IMR-90 (cell line): ENCODE results near the gene BTF3. TPM values are rescaled to one million over a fixed set of nuclear protein-coding genes. Genes with fewer than 3 reads are reported as not detected.

Experiments
- ATAC-seq: fragments of 200-7000 bp; cut with Tn5 transposase; 2 replicates; pipeline ENCODE4 v1.9.1; 2020; ENCODE audit warnings: low read depth, mild to moderate bottlenecking, moderate library complexity
- BruUV-seq: library from RNA; stranded (reverse); fragments of 400-500 nt; replicated peaks from 2 replicates; lab custom pipeline; 2021; lab: Mats Ljungman, UMichigan
- CTCF ChIA-PET: fragments of 300-600 bp; formaldehyde crosslinking; extraction: SDS; loops from one replicate; lab custom pipeline; 2021; ENCODE audit warnings: antibody characterized with exemption; lab: Yijun Ruan, JAX
- POLR2A ChIA-PET: fragments of 300-600 bp; sonication (Branson Sonifier 250); formaldehyde crosslinking; loops from one replicate; lab custom pipeline; 2022; ENCODE audit warnings: antibody characterized with exemption; ENCODE audit not compliant: unreplicated experiment; lab: Charles Lee
- DNase-seq: peaks from one replicate; pipeline ENCODE4 v3.0.0; 2013
- H2AFZ ChIP-seq: replicated peaks from 2 replicates; pipeline ENCODE3; 2013; ENCODE audit warnings: low read length, mild to moderate bottlenecking; ENCODE audit not compliant: poor library complexity
- H2AK5ac ChIP-seq: 2 replicates; pipeline ENCODE4 v1.6.1; 2013; ENCODE audit warnings: low read depth, low read length, inconsistent platforms
- H2AK9ac ChIP-seq: replicated peaks from 2 replicates; pipeline ENCODE3; 2013; ENCODE audit warnings: mild to moderate bottlenecking, low read depth, low read length, moderate library complexity; ENCODE audit not compliant: poor library complexity
- H2BK120ac ChIP-seq: 2 replicates; pipeline ENCODE4 v1.6.1; 2013; ENCODE audit warnings: low read depth, low read length, inconsistent platforms
- H2BK15ac ChIP-seq: 3 replicates; pipeline ENCODE4 v1.6.1; 2013; ENCODE audit warnings: low read depth, low read length, inconsistent platforms
- H2BK20ac ChIP-seq: 2 replicates; pipeline ENCODE4 v1.6.1; 2013; ENCODE audit warnings: low read depth, mild to moderate bottlenecking, inconsistent platforms, low read length, moderate library complexity
- H2BK5ac ChIP-seq: 2 replicates; pipeline ENCODE4 v1.6.1; 2013; ENCODE audit warnings: mild to moderate bottlenecking, low read depth, low read length, inconsistent platforms; ENCODE audit not compliant: poor library complexity, severe bottlenecking
- H3K14ac ChIP-seq: replicated peaks from 2 replicates; pipeline ENCODE4 v1.6.1; 2013; ENCODE audit warnings: low read depth, low read length, inconsistent platforms
- H3K18ac ChIP-seq: 2 replicates; pipeline ENCODE4 v1.6.1; 2013; ENCODE audit warnings: low read depth, low read length, control low read depth
- H3K23ac ChIP-seq: 2 replicates; pipeline ENCODE4 v1.6.1; 2013; ENCODE audit warnings: low read depth, low read length, inconsistent platforms
- H3K27ac ChIP-seq: 2 replicates; pipeline ENCODE4 v1.5.1; 2013; ENCODE audit warnings: mild to moderate bottlenecking, control low read depth, low read length; ENCODE audit not compliant: insufficient read depth
- H3K27me3 ChIP-seq: 2 replicates; pipeline ENCODE4 v1.6.1; 2013; ENCODE audit warnings: low read length; ENCODE audit not compliant: control insufficient read depth, insufficient read depth
- H3K36me3 ChIP-seq: 2 replicates; pipeline ENCODE4 v1.6.1; 2013; ENCODE audit warnings: low read length, mixed read lengths; ENCODE audit not compliant: control insufficient read depth, insufficient read depth
- H3K4ac ChIP-seq: 2 replicates; pipeline ENCODE4 v1.6.1; 2013; ENCODE audit warnings: low read depth, low read length, inconsistent platforms
- H3K4me1 ChIP-seq: 2 replicates; pipeline ENCODE4 v1.6.1; 2013; ENCODE audit warnings: low read length, mixed read lengths; ENCODE audit not compliant: control insufficient read depth, insufficient read depth
- H3K4me2 ChIP-seq: 2 replicates; pipeline ENCODE4 v1.6.1; 2013; ENCODE audit warnings: low read depth, mild to moderate bottlenecking, control low read depth, low read length, moderate library complexity
- H3K4me3 ChIP-seq: 2 replicates; pipeline ENCODE4 v1.5.1; 2013; ENCODE audit warnings: low read depth, mild to moderate bottlenecking, control low read depth, low read length, moderate library complexity; ENCODE audit not compliant: insufficient read depth
- H3K56ac ChIP-seq: 2 replicates; pipeline ENCODE4 v1.6.1; 2013; ENCODE audit warnings: low read length, inconsistent platforms; ENCODE audit not compliant: insufficient read depth; ENCODE audit errors: extremely low read depth
- H3K79me1 ChIP-seq, 2 experiments: 2 replicates each; pipeline ENCODE4 v1.6.1; 2013; ENCODE audit warnings: low read length in 2 of 2, inconsistent platforms in 1 of 2, low read depth in 1 of 2
- H3K9ac ChIP-seq: 2 replicates; pipeline ENCODE4 v1.6.1; 2013; ENCODE audit warnings: low read depth, low read length, control low read depth
- H3K9me1 ChIP-seq: 2 replicates; pipeline ENCODE4 v1.6.1; 2013; ENCODE audit warnings: low read length, inconsistent platforms; ENCODE audit not compliant: insufficient read depth
- H3K9me3 ChIP-seq: 2 replicates; pipeline ENCODE4 v1.6.1; 2013; ENCODE audit warnings: low read length; ENCODE audit not compliant: control insufficient read depth, insufficient read depth
- H4K20me1 ChIP-seq: 2 replicates; pipeline ENCODE4 v1.6.1; 2013; ENCODE audit warnings: low read length, inconsistent platforms; ENCODE audit not compliant: insufficient read depth
- H4K5ac ChIP-seq: 2 replicates; pipeline ENCODE4 v1.6.1; 2013; ENCODE audit warnings: mild to moderate bottlenecking, low read depth, low read length, control low read depth
- H4K8ac ChIP-seq, 2 experiments: 2 replicates each; pipeline ENCODE4 v1.6.1; 2013; ENCODE audit warnings: low read depth in 2 of 2, low read length in 2 of 2, control low read depth in 1 of 2, inconsistent platforms in 1 of 2
- H4K91ac ChIP-seq: 2 replicates; pipeline ENCODE4 v1.6.1; 2013; ENCODE audit warnings: low read depth, low read length, inconsistent platforms; ENCODE audit not compliant: insufficient read depth
- BHLHE40 ChIP-seq: fragments of 150-350 bp; IDR thresholded peaks from 2 replicates; pipeline ENCODE4 v1.6.1; 2016; ENCODE audit warnings: mild to moderate bottlenecking, low read depth, low read length
- CEBPB ChIP-seq: IDR thresholded peaks from 2 replicates; pipeline ENCODE4 v1.6.1; 2012; ENCODE audit warnings: low read depth, low read length, improper control_type of control experiment
- CHD1 ChIP-seq: IDR thresholded peaks from 2 replicates; pipeline ENCODE4 v1.6.1; 2012; ENCODE audit warnings: low read depth, low read length, improper control_type of control experiment
- FOS ChIP-seq: fragments of 150-350 bp; IDR thresholded peaks from 2 replicates; pipeline ENCODE4 v1.6.1; 2016; ENCODE audit warnings: low read depth, low read length
- MAFK ChIP-seq: IDR thresholded peaks from 2 replicates; pipeline ENCODE4 v1.6.1; 2012; ENCODE audit warnings: low read depth, low read length, improper control_type of control experiment
- MAZ ChIP-seq: IDR thresholded peaks from 2 replicates; pipeline ENCODE4 v1.6.1; 2012; ENCODE audit warnings: low read depth, mild to moderate bottlenecking, low read length, improper control_type of control experiment, moderate library complexity, borderline replicate concordance
- MXI1 ChIP-seq: IDR thresholded peaks from 2 replicates; pipeline ENCODE4 v1.6.1; 2012; ENCODE audit warnings: low read depth, mild to moderate bottlenecking, low read length, moderate library complexity, borderline replicate concordance
- NFE2L2 ChIP-seq: fragments of 150-350 bp; IDR thresholded peaks from 2 replicates; pipeline ENCODE4 v1.6.1; 2016; ENCODE audit warnings: low read depth, mild to moderate bottlenecking, low read length
- POLR2A ChIP-seq: IDR thresholded peaks from 2 replicates; pipeline ENCODE4 v1.6.1; 2012; ENCODE audit warnings: mild to moderate bottlenecking, low read depth, low read length
- RAD21 ChIP-seq: IDR thresholded peaks from 2 replicates; pipeline ENCODE4 v1.6.1; 2012; ENCODE audit warnings: low read length, improper control_type of control experiment
- RCOR1 ChIP-seq: IDR thresholded peaks from 2 replicates; pipeline ENCODE4 v1.6.1; 2012; ENCODE audit warnings: mild to moderate bottlenecking, low read length, improper control_type of control experiment; ENCODE audit not compliant: insufficient replicate concordance
- RFX5 ChIP-seq: IDR thresholded peaks from 2 replicates; pipeline ENCODE4 v1.8.0; 2012; ENCODE audit warnings: low read depth, mild to moderate bottlenecking, low read length, moderate library complexity
- SMC3 ChIP-seq: fragments of 150-350 bp; IDR thresholded peaks from 2 replicates; pipeline ENCODE4 v1.6.1; 2016; ENCODE audit warnings: low read depth, mild to moderate bottlenecking, antibody characterized with exemption, low read length, moderate library complexity
- WGBS, 2 experiments: methylation state at CpG; one replicate each; pipeline versions ENCODE4 v1.1.5 to v1.1.7; 2013; ENCODE audit warnings: missing lambda C conversion rate in 2 of 2; ENCODE audit not compliant: insufficient read length in 1 of 2; ENCODE audit errors: extremely low coverage in 2 of 2; 5-methylcytosine and 5-hydroxymethylcytosine counted together
- dilution Hi-C: fragments of 300-500 bp; cut with HindIII; formaldehyde crosslinking; loops from one replicate; pipeline ENCODE4 v1.14.3; 2018; ENCODE audit warnings: low sequenced_read_pairs; ENCODE audit not compliant: unreplicated experiment
- in situ Hi-C: fragments of 300-500 bp; cut with MboI; formaldehyde crosslinking; loops from 3 replicates; pipeline ENCODE4 v1.14.3; 2019; ENCODE audit warnings: low sequenced_read_pairs, inconsistent platforms, mixed read lengths
- intact Hi-C: fragments of 100-400 bp; cut with micrococcal nuclease; formaldehyde crosslinking; loops from 2 replicates; pipeline ENCODE4 v1.10.0; 2022
- polyA plus RNA-seq, 3 experiments: library from polyadenylated mRNA; depleted of rRNA; stranded (reverse); fragments of >200 nt; gene quantifications; 2 replicates each; pipeline ENCODE4 v1.2.3, GENCODE V29; 2012; ENCODE audit warnings: low replicate concordance in 1 of 3
- total RNA-seq: library from RNA; depleted of rRNA; stranded (reverse); fragments of >200 nt; gene quantifications from 2 replicates; pipeline ENCODE4 v1.2.3, GENCODE V29; 2012
- TF ChIP-seq, protein P1 (sequence below): conservative IDR thresholded peaks from 2 replicates; pipeline ENCODE4 v1.5.1; 2012; ENCODE audit warnings: mild to moderate bottlenecking, low read depth, low read length, improper control_type of control experiment
- TF ChIP-seq, protein P2 (sequence below): fragments of 150-350 bp; IDR thresholded peaks from 2 replicates; pipeline ENCODE4 v1.6.1; 2016; ENCODE audit warnings: low read depth, mild to moderate bottlenecking, low read length, moderate library complexity, borderline replicate concordance
- TF ChIP-seq, protein P3 (sequence below): fragments of 150-350 bp; IDR thresholded peaks from 2 replicates; pipeline ENCODE4 v1.6.1; 2017; ENCODE audit warnings: mild to moderate bottlenecking, antibody characterized with exemption, low read length, low read depth

The BTF3 gene
- total and polyA plus RNA-seq, 2 of the 4 experiments (the other 2 are of a cell fraction) = 225 to 443 TPM

DNA sequence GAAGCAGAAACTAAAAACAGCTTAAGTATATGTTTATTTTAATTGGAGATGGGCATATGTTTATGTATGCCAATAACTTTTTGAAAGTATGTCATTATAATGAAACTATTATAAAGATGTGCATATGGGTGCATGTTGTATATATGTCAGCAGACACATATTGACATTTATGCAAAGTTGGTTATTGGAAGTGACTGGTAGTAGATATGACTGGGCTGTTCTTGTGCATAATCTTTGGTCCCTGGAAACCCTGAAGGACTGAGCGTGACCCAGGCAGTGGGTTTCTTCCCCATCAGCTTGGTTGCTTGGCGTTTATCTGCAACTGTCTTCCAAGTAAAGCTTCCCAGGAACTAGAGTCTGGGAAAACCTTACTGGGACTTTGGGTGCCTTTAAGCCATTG lies 41.5 kb downstream of the BTF3 start:
- Histone ChIP-seq H2AK9ac (no peak overlapping the region), H2BK5ac (no peak overlapping the region), H3K9me1 (peaks cover 18% of the 10 kb centered on the region), H4K20me1 (no peaks in the 10 kb centered on the region), H3K4ac (peak overlapping the region; percentile 34), H2AFZ (no peak overlapping the region), H3K23ac (no peak overlapping the region), H2AK5ac (no peak overlapping the region), H3K56ac (no peak overlapping the region), H2BK120ac (peak overlapping the region; percentile 28), H2BK15ac (no peak overlapping the region; the same call in 2 of the 3 replicates), H3K36me3 (no peaks in the 10 kb centered on the region), H4K8ac (no peak overlapping the region), H3K4me2 (no peak overlapping the region), H3K18ac (no peak overlapping the region), H3K4me3 (no peak overlapping the region), H3K27ac (no peak overlapping the region), H2BK20ac (peak overlapping the region; percentile 53; the same call in 1 of the 2 replicates), H3K27me3 (no peaks in the 10 kb centered on the region), H4K5ac (no peak overlapping the region), H3K9me3 (no peaks in the 10 kb centered on the region), H3K79me1 (no peaks in the 10 kb centered on the region), H4K91ac (0 out of 2 replicates have a peak overlapping the region, but pooled peaks have one; percentile 8), H3K14ac (no peak overlapping the region), H3K4me1 (peaks cover 14% of the 10 kb centered on the region), H3K9ac (no peak overlapping the region)
- no peak for DNase-seq
- TF ChIP-seq, protein P1, sequence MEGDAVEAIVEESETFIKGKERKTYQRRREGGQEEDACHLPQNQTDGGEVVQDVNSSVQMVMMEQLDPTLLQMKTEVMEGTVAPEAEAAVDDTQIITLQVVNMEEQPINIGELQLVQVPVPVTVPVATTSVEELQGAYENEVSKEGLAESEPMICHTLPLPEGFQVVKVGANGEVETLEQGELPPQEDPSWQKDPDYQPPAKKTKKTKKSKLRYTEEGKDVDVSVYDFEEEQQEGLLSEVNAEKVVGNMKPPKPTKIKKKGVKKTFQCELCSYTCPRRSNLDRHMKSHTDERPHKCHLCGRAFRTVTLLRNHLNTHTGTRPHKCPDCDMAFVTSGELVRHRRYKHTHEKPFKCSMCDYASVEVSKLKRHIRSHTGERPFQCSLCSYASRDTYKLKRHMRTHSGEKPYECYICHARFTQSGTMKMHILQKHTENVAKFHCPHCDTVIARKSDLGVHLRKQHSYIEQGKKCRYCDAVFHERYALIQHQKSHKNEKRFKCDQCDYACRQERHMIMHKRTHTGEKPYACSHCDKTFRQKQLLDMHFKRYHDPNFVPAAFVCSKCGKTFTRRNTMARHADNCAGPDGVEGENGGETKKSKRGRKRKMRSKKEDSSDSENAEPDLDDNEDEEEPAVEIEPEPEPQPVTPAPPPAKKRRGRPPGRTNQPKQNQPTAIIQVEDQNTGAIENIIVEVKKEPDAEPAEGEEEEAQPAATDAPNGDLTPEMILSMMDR = no peak
- TF ChIP-seq, protein P2, sequence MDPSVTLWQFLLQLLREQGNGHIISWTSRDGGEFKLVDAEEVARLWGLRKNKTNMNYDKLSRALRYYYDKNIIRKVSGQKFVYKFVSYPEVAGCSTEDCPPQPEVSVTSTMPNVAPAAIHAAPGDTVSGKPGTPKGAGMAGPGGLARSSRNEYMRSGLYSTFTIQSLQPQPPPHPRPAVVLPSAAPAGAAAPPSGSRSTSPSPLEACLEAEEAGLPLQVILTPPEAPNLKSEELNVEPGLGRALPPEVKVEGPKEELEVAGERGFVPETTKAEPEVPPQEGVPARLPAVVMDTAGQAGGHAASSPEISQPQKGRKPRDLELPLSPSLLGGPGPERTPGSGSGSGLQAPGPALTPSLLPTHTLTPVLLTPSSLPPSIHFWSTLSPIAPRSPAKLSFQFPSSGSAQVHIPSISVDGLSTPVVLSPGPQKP = no peak
- no peak for TF ChIP-seq RAD21
- TF ChIP-seq MAZ = no peak
- no peak for TF ChIP-seq RFX5
- TF ChIP-seq, protein P3, sequence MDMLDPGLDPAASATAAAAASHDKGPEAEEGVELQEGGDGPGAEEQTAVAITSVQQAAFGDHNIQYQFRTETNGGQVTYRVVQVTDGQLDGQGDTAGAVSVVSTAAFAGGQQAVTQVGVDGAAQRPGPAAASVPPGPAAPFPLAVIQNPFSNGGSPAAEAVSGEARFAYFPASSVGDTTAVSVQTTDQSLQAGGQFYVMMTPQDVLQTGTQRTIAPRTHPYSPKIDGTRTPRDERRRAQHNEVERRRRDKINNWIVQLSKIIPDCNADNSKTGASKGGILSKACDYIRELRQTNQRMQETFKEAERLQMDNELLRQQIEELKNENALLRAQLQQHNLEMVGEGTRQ = no peak
- TF ChIP-seq NFE2L2 = no peak
- no peak for TF ChIP-seq MXI1
- TF ChIP-seq CHD1 = no peak
- TF ChIP-seq BHLHE40 = no peak
- no peak for TF ChIP-seq CEBPB
- TF ChIP-seq SMC3 = no peak
- no peak for TF ChIP-seq RCOR1
- TF ChIP-seq MAFK = no peak
- no peak for TF ChIP-seq POLR2A
- no peak for TF ChIP-seq FOS
- dilution Hi-C loops (no loop called here), intact Hi-C loops (loop anchor here (5.0 kb wide), 1 partner anchor 322 kb away; no protein-coding TSS in a partner anchor), in situ Hi-C loops (no loop called here)
- BruUV-seq = no TSS peak
- no CpG with 5 or more reads among the region's 2 CpGs for WGBS, 2 experiments
- POLR2A ChIA-PET = interaction anchor here (0.6 kb wide), 1 partner anchor 96 kb away, joined by 3 read pairs; no protein-coding TSS in a partner anchor
- no peak for ATAC-seq
- CTCF ChIA-PET = no interaction called here
